ENCODE results near the gene CCNG2.

CCNG2 gene

GRCh38 chr4:77170926-77171325, 13.9 kb downstream of the CCNG2 start:
- H3K4me3 ChIP-seq (ENCODE audit: low read depth, low read length), result no peak overlapping the region
- TF ChIP-seq CTCF (IDR thresholded peaks at IDR 0.05; ENCODE audit: low read depth, low read length, missing control alignments), result no peak
- in situ Hi-C loops (cut with HindIII; ENCODE audit: low sequenced_read_pairs), result no loop called here
- DNase-seq (ENCODE audit: low read depth), result no peak

GRCh38 chr4:77172336-77172735, 15.3 kb downstream of the CCNG2 start:
- in situ Hi-C loops (cut with HindIII; ENCODE audit: low sequenced_read_pairs), result no loop called here
- H3K4me3 ChIP-seq (ENCODE audit: low read depth, low read length), result no peak overlapping the region
- peak; percentile 76 for DNase-seq (ENCODE audit: low read depth)
- TF ChIP-seq CTCF (IDR thresholded peaks at IDR 0.05; ENCODE audit: low read depth, low read length, missing control alignments), result no peak

- DNase-seq (ENCODE audit: low read depth), result no peak
- in situ Hi-C loops (cut with HindIII; ENCODE audit: low sequenced_read_pairs), result no loop called here
- TF ChIP-seq CTCF (IDR thresholded peaks at IDR 0.05; ENCODE audit: low read depth, low read length, missing control alignments), result no peak
- no peak overlapping the region for H3K4me3 ChIP-seq (ENCODE audit: low read depth, low read length)
These were observed 17.4 kb downstream of the CCNG2 start for GRCh38 chr4:77174426-77174825.

- DNase-seq (ENCODE audit: low read depth), result no peak
- H3K4me3 ChIP-seq (ENCODE audit: low read depth, low read length), result no peak overlapping the region
- in situ Hi-C loops (cut with HindIII; ENCODE audit: low sequenced_read_pairs), result no loop called here
- TF ChIP-seq CTCF (IDR thresholded peaks at IDR 0.05; ENCODE audit: low read depth, low read length, missing control alignments), result no peak
These were observed 18.2 kb downstream of the CCNG2 start for GRCh38 chr4:77175201-77175611.

- DNase-seq (ENCODE audit: low read depth), result no peak
- in situ Hi-C loops (cut with HindIII; ENCODE audit: low sequenced_read_pairs), result no loop called here
- no peak for TF ChIP-seq CTCF (IDR thresholded peaks at IDR 0.05; ENCODE audit: low read depth, low read length, missing control alignments)
- H3K4me3 ChIP-seq (ENCODE audit: low read depth, low read length), result no peak overlapping the region
These were observed 19.6 kb downstream of the CCNG2 start for GRCh38 chr4:77176640-77177039.

- in situ Hi-C loops (cut with HindIII; ENCODE audit: low sequenced_read_pairs), result no loop called here
- no peak for DNase-seq (ENCODE audit: low read depth)
- H3K4me3 ChIP-seq (ENCODE audit: low read depth, low read length), result no peak overlapping the region
- TF ChIP-seq CTCF (IDR thresholded peaks at IDR 0.05; ENCODE audit: low read depth, low read length, missing control alignments), result no peak
These were observed 20.2 kb downstream of the CCNG2 start for GRCh38 chr4:77177199-77177598.

- no peak overlapping the region for H3K4me3 ChIP-seq (ENCODE audit: low read depth, low read length)
- in situ Hi-C loops (cut with HindIII; ENCODE audit: low sequenced_read_pairs), result no loop called here
- no peak for TF ChIP-seq CTCF (IDR thresholded peaks at IDR 0.05; ENCODE audit: low read depth, low read length, missing control alignments)
- DNase-seq (ENCODE audit: low read depth), result no peak
These were observed 21.6 kb downstream of the CCNG2 start for GRCh38 chr4:77178560-77178959.

Data from astrocyte of the cerebellum (primary cell).